ENCODE results near the gene ARFRP1.

Gene ARFRP1

GRCh38 chr20:63686492-63687321 is 21.1 kb downstream of the ARFRP1 start:
- TF ChIP-seq CTCF (conservative IDR thresholded peaks at IDR 0.05; ENCODE audit: control insufficient read depth, insufficient read depth, low read depth, low read length): no peak
- DNase-seq (ENCODE audit: low read depth): peak; percentile 90
- no peak overlapping the region for H3K4me3 ChIP-seq (ENCODE audit: control insufficient read depth, low read depth, low read length)

- no peak for TF ChIP-seq CTCF (conservative IDR thresholded peaks at IDR 0.05; ENCODE audit: control insufficient read depth, insufficient read depth, low read depth, low read length)
- DNase-seq (ENCODE audit: low read depth): no peak
- no peak overlapping the region for H3K4me3 ChIP-seq (ENCODE audit: control insufficient read depth, low read depth, low read length)
These were observed 21.7 kb downstream of the ARFRP1 start for GRCh38 chr20:63686094-63686491.

- no peak for DNase-seq (ENCODE audit: low read depth)
- TF ChIP-seq CTCF (conservative IDR thresholded peaks at IDR 0.05; ENCODE audit: control insufficient read depth, insufficient read depth, low read depth, low read length): no peak
- no peak overlapping the region for H3K4me3 ChIP-seq (ENCODE audit: control insufficient read depth, low read depth, low read length)
These were observed 22.3 kb downstream of the ARFRP1 start for GRCh38 chr20:63685269-63686026.

- TF ChIP-seq CTCF (conservative IDR thresholded peaks at IDR 0.05; ENCODE audit: control insufficient read depth, insufficient read depth, low read depth, low read length): no peak
- DNase-seq (ENCODE audit: low read depth): peak; percentile 99
- no peak overlapping the region for H3K4me3 ChIP-seq (ENCODE audit: control insufficient read depth, low read depth, low read length)
These were observed 25.2 kb downstream of the ARFRP1 start for GRCh38 chr20:63682384-63683139.

GRCh38 chr20:63681609-63682142 is 26.1 kb downstream of the ARFRP1 start:
- no peak for DNase-seq (ENCODE audit: low read depth)
- H3K4me3 ChIP-seq (ENCODE audit: control insufficient read depth, low read depth, low read length): no peak overlapping the region
- TF ChIP-seq CTCF (conservative IDR thresholded peaks at IDR 0.05; ENCODE audit: control insufficient read depth, insufficient read depth, low read depth, low read length): no peak

GRCh38 chr20:63680857-63681608 is 26.7 kb downstream of the ARFRP1 start:
- TF ChIP-seq CTCF (conservative IDR thresholded peaks at IDR 0.05; ENCODE audit: control insufficient read depth, insufficient read depth, low read depth, low read length): no peak
- DNase-seq (ENCODE audit: low read depth): no peak
- H3K4me3 ChIP-seq (ENCODE audit: control insufficient read depth, low read depth, low read length): no peak overlapping the region

All from fibroblast of mammary gland (primary cell).